HEK293 (cell line): ENCODE data around the gene VPS4A.
A peak's percentile ranks its signal among the peaks of the same experiment; 100 is the strongest.

ENCODE experiments used
- GLI4 ChIP-seq: fragments of 450-650 bp; formaldehyde crosslinking; IDR thresholded peaks from 2 replicates; pipeline ENCODE4 v1.5.1; 2016; ENCODE audit warnings: missing biosample characterization, missing genetic modification characterization
- KLF16 ChIP-seq: fragments of 450-650 bp; formaldehyde crosslinking; IDR thresholded peaks from 2 replicates; pipeline ENCODE4 v1.5.1; 2017; ENCODE audit warnings: missing biosample characterization, missing genetic modification characterization
- KLF7 ChIP-seq: fragments of 450-650 bp; formaldehyde crosslinking; IDR thresholded peaks from 2 replicates; pipeline ENCODE4 v1.5.1; 2016; ENCODE audit warnings: missing biosample characterization, missing genetic modification characterization, borderline replicate concordance
- KLF9 ChIP-seq: fragments of 450-650 bp; formaldehyde crosslinking; IDR thresholded peaks from 2 replicates; pipeline ENCODE4 v1.5.1; 2016; ENCODE audit warnings: missing biosample characterization, missing genetic modification characterization, low read depth
- SCRT2 ChIP-seq: fragments of 450-650 bp; formaldehyde crosslinking; IDR thresholded peaks from 2 replicates; pipeline ENCODE4 v1.5.1; 2016; ENCODE audit warnings: missing biosample characterization, missing genetic modification characterization
- TCF7L2 ChIP-seq: IDR thresholded peaks from 2 replicates; pipeline ENCODE4 v1.6.1; 2011; ENCODE audit warnings: low read depth, mild to moderate bottlenecking, inconsistent platforms, low read length, moderate library complexity, borderline replicate concordance
- TRIM28 ChIP-seq: IDR thresholded peaks from 2 replicates; pipeline ENCODE4 v1.6.1; 2011; ENCODE audit warnings: low read length, control low read depth, borderline replicate concordance
- ZBTB7A ChIP-seq: fragments of 450-650 bp; formaldehyde crosslinking; IDR thresholded peaks from 2 replicates; pipeline ENCODE4 v1.5.1; 2016; ENCODE audit warnings: low read depth, missing biosample characterization, missing genetic modification characterization
- ZIC2 ChIP-seq: fragments of 450-650 bp; formaldehyde crosslinking; IDR thresholded peaks from 2 replicates; pipeline ENCODE4 v1.5.1; 2016; ENCODE audit warnings: missing biosample characterization, missing genetic modification characterization
- ZNF10 ChIP-seq: fragments of 450-650 bp; formaldehyde crosslinking; IDR thresholded peaks from 2 replicates; pipeline ENCODE4 v1.5.1; 2017; ENCODE audit warnings: missing biosample characterization, missing genetic modification characterization
- ZNF24 ChIP-seq: fragments of 450-650 bp; formaldehyde crosslinking; IDR thresholded peaks from 2 replicates; pipeline ENCODE4 v1.5.1; 2016; ENCODE audit warnings: missing biosample characterization, missing genetic modification characterization
- ZNF366 ChIP-seq: fragments of 450-650 bp; formaldehyde crosslinking; conservative IDR thresholded peaks from 2 replicates; pipeline ENCODE4 v1.5.1; 2016; ENCODE audit warnings: missing biosample characterization, missing genetic modification characterization
- ZNF404 ChIP-seq: fragments of 450-650 bp; formaldehyde crosslinking; IDR thresholded peaks from 2 replicates; pipeline ENCODE4 v1.5.1; 2017; ENCODE audit warnings: missing biosample characterization, missing genetic modification characterization
- ZNF585B ChIP-seq: fragments of 450-650 bp; formaldehyde crosslinking; IDR thresholded peaks from 2 replicates; pipeline ENCODE4 v1.5.1; 2016; ENCODE audit warnings: missing biosample characterization, missing genetic modification characterization
- ZNF670 ChIP-seq: fragments of 450-650 bp; formaldehyde crosslinking; IDR thresholded peaks from 2 replicates; pipeline ENCODE4 v1.5.1; 2016; ENCODE audit warnings: missing biosample characterization, missing genetic modification characterization, low read depth
- ZNF677 ChIP-seq: fragments of 450-650 bp; IDR thresholded peaks from 2 replicates; pipeline ENCODE4 v1.5.0; 2018; ENCODE audit warnings: missing biosample characterization, mild to moderate bottlenecking, missing genetic modification characterization, moderate library complexity
- ZNF701 ChIP-seq: fragments of 450-650 bp; formaldehyde crosslinking; IDR thresholded peaks from 2 replicates; pipeline ENCODE4 v1.5.1; 2016; ENCODE audit warnings: missing biosample characterization, missing genetic modification characterization
- ZNF777 ChIP-seq: fragments of 450-650 bp; formaldehyde crosslinking; IDR thresholded peaks from 2 replicates; pipeline ENCODE4 v1.5.1; 2017; ENCODE audit warnings: missing biosample characterization, missing genetic modification characterization, borderline replicate concordance
- ZNF792 ChIP-seq: fragments of 450-650 bp; formaldehyde crosslinking; IDR thresholded peaks from 2 replicates; pipeline ENCODE4 v1.5.1; 2016; ENCODE audit warnings: missing biosample characterization, missing genetic modification characterization
- ZNF837 ChIP-seq: fragments of 450-650 bp; formaldehyde crosslinking; IDR thresholded peaks from 2 replicates; pipeline ENCODE4 v1.5.1; 2016; ENCODE audit warnings: missing biosample characterization, missing genetic modification characterization
- ZSCAN23 ChIP-seq: fragments of 450-650 bp; formaldehyde crosslinking; IDR thresholded peaks from 2 replicates; pipeline ENCODE4 v1.5.1; 2016; ENCODE audit warnings: missing biosample characterization, missing genetic modification characterization
- TF ChIP-seq, protein P1 (sequence below): fragments of 450-650 bp; formaldehyde crosslinking; IDR thresholded peaks from 2 replicates; pipeline ENCODE4 v1.5.1; 2016; ENCODE audit warnings: missing biosample characterization, missing genetic modification characterization, low read depth
- TF ChIP-seq, protein P2 (sequence below): fragments of 450-650 bp; formaldehyde crosslinking; IDR thresholded peaks from 2 replicates; pipeline ENCODE4 v1.5.1; 2016; ENCODE audit warnings: missing biosample characterization, missing genetic modification characterization
- TF ChIP-seq, protein P3 (sequence below): fragments of 450-650 bp; formaldehyde crosslinking; IDR thresholded peaks from 2 replicates; pipeline ENCODE4 v1.5.1; 2016; ENCODE audit warnings: missing biosample characterization, missing genetic modification characterization
- TF ChIP-seq, protein P4 (sequence below): fragments of 450-650 bp; formaldehyde crosslinking; IDR thresholded peaks from 2 replicates; pipeline ENCODE4 v1.5.0; 2017; ENCODE audit warnings: missing biosample characterization, missing genetic modification characterization, borderline replicate concordance
- TF ChIP-seq, protein P5 (sequence below): fragments of 450-650 bp; formaldehyde crosslinking; IDR thresholded peaks from 2 replicates; pipeline ENCODE4 v1.5.1; 2016; ENCODE audit warnings: missing biosample characterization, missing genetic modification characterization

VPS4A gene

DNA sequence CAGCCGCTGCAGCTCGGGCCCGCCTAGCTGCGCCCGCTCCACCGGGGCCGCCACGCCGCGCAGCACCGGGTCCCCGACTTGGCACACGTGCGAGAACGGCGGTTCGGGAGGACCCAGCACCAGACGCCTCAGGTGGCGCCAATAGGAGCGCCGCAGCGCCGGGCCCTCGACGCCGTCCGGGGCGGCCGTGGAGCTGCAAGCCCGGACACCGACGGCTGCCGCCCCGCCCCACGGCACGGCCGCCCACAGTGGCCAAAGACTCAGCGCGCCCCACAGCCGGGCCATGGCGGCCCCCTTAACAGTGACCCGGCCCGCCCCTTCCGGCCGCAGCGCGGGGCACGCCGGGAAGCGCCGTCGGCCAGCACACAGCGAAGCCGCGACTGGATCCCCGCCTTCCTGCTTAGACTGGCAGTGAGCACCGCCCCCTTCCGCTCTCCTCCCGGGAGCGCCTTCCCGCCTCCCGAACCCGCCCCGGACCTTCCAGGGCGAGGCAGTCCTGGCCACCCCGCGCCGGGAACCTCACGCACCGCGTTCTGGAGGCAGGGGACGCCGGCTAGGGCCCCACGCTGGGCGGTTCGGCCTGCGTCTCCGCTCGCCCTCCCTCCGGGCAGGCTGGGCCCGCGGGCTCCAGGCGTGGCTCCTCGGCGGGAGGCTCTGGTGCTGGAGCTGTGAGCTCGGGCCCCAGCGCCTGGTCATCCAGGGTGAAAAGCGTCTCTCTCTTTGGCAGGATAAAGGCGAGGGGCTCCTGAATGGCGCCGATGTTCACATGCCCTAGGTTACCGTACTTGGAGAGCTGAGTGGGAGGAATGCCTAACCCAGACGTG, 19.3 kb downstream of the VPS4A start, which contains the start of gene PDF (continued):
- TF ChIP-seq ZNF24 (tag by site-specific recombination) (no peak), KLF9 (tag by site-specific recombination) (peak; percentile 94), ZNF837 (no peak), ZNF777 (tag by site-specific recombination) (no peak), ZNF701 (tag by site-specific recombination) (no peak), ZNF10 (no peak), ZNF366 (no peak), ZNF792 (tag by site-specific recombination) (no peak), ZNF585B (tag by site-specific recombination) (no peak), TRIM28 (no peak), ZNF404 (tag by site-specific recombination) (no peak), ZNF677 (tag by site-specific recombination) (peak; percentile 29; the same call in 1 of the 2 replicates), ZNF670 (tag by site-specific recombination) (no peak), KLF7 (tag by site-specific recombination) (no peak; the same call in 1 of the 2 replicates), GLI4 (no peak), ZSCAN23 (tag by site-specific recombination) (no peak), ZBTB7A (tag by site-specific recombination) (no peak), SCRT2 (tag by site-specific recombination) (no peak), ZIC2 (peak; percentile 88), TCF7L2 (no peak), KLF16 (tag by site-specific recombination) (peak; percentile 91)
- TF ChIP-seq, protein P1, sequence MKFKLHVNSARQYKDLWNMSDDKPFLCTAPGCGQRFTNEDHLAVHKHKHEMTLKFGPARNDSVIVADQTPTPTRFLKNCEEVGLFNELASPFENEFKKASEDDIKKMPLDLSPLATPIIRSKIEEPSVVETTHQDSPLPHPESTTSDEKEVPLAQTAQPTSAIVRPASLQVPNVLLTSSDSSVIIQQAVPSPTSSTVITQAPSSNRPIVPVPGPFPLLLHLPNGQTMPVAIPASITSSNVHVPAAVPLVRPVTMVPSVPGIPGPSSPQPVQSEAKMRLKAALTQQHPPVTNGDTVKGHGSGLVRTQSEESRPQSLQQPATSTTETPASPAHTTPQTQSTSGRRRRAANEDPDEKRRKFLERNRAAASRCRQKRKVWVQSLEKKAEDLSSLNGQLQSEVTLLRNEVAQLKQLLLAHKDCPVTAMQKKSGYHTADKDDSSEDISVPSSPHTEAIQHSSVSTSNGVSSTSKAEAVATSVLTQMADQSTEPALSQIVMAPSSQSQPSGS (tag by site-specific recombination) = no peak
- TF ChIP-seq, protein P2, sequence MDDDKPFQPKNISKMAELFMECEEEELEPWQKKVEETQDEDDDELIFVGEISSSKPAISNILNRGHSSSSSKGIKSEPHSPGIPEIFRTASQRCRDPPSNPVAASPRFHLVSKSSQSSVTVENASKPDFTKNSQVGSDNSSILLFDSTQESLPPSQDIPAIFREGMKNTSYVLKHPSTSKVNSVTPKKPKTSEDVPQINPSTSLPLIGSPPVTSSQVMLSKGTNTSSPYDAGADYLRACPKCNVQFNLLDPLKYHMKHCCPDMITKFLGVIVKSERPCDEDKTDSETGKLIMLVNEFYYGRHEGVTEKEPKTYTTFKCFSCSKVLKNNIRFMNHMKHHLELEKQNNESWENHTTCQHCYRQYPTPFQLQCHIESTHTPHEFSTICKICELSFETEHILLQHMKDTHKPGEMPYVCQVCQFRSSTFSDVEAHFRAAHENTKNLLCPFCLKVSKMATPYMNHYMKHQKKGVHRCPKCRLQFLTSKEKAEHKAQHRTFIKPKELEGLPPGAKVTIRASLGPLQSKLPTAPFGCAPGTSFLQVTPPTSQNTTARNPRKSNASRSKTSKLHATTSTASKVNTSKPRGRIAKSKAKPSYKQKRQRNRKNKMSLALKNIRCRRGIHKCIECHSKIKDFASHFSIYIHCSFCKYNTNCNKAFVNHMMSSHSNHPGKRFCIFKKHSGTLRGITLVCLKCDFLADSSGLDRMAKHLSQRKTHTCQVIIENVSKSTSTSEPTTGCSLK (tag by site-specific recombination) = no peak
- TF ChIP-seq, protein P3, sequence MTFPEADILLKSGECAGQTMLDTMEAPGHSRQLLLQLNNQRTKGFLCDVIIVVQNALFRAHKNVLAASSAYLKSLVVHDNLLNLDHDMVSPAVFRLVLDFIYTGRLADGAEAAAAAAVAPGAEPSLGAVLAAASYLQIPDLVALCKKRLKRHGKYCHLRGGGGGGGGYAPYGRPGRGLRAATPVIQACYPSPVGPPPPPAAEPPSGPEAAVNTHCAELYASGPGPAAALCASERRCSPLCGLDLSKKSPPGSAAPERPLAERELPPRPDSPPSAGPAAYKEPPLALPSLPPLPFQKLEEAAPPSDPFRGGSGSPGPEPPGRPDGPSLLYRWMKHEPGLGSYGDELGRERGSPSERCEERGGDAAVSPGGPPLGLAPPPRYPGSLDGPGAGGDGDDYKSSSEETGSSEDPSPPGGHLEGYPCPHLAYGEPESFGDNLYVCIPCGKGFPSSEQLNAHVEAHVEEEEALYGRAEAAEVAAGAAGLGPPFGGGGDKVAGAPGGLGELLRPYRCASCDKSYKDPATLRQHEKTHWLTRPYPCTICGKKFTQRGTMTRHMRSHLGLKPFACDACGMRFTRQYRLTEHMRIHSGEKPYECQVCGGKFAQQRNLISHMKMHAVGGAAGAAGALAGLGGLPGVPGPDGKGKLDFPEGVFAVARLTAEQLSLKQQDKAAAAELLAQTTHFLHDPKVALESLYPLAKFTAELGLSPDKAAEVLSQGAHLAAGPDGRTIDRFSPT = no peak
- TF ChIP-seq, protein P4, sequence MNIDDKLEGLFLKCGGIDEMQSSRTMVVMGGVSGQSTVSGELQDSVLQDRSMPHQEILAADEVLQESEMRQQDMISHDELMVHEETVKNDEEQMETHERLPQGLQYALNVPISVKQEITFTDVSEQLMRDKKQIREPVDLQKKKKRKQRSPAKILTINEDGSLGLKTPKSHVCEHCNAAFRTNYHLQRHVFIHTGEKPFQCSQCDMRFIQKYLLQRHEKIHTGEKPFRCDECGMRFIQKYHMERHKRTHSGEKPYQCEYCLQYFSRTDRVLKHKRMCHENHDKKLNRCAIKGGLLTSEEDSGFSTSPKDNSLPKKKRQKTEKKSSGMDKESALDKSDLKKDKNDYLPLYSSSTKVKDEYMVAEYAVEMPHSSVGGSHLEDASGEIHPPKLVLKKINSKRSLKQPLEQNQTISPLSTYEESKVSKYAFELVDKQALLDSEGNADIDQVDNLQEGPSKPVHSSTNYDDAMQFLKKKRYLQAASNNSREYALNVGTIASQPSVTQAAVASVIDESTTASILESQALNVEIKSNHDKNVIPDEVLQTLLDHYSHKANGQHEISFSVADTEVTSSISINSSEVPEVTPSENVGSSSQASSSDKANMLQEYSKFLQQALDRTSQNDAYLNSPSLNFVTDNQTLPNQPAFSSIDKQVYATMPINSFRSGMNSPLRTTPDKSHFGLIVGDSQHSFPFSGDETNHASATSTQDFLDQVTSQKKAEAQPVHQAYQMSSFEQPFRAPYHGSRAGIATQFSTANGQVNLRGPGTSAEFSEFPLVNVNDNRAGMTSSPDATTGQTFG (tag by site-specific recombination) = no peak
- TF ChIP-seq, protein P5, sequence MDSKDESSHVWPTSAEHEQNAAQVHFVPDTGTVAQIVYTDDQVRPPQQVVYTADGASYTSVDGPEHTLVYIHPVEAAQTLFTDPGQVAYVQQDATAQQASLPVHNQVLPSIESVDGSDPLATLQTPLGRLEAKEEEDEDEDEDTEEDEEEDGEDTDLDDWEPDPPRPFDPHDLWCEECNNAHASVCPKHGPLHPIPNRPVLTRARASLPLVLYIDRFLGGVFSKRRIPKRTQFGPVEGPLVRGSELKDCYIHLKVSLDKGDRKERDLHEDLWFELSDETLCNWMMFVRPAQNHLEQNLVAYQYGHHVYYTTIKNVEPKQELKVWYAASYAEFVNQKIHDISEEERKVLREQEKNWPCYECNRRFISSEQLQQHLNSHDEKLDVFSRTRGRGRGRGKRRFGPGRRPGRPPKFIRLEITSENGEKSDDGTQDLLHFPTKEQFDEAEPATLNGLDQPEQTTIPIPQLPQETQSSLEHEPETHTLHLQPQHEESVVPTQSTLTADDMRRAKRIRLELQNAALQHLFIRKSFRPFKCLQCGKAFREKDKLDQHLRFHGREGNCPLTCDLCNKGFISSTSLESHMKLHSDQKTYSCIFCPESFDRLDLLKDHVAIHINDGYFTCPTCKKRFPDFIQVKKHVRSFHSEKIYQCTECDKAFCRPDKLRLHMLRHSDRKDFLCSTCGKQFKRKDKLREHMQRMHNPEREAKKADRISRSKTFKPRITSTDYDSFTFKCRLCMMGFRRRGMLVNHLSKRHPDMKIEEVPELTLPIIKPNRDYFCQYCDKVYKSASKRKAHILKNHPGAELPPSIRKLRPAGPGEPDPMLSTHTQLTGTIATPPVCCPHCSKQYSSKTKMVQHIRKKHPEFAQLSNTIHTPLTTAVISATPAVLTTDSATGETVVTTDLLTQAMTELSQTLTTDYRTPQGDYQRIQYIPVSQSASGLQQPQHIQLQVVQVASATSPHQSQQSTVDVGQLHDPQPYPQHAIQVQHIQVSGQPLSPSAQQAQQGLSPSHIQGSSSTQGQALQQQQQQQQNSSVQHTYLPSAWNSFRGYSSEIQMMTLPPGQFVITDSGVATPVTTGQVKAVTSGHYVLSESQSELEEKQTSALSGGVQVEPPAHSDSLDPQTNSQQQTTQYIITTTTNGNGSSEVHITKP (tag by site-specific recombination) = peak; percentile 31; the same call in 1 of the 2 replicates
